GM10266 (cell line): ENCODE results near the gene GSTO2.

ENCODE experiments used
- DNase-seq: peaks from one replicate; pipeline ENCODE4 v3.0.0; 2012; ENCODE audit errors: extremely low spot score
- TF ChIP-seq, protein P1 (sequence below): IDR thresholded peaks from 2 replicates; pipeline ENCODE4 v1.5.1; 2012; ENCODE audit warnings: mild to moderate bottlenecking, low read depth; ENCODE audit not compliant: control insufficient read depth, insufficient read depth; ENCODE audit errors: missing control alignments

Gene GSTO2

DNA sequence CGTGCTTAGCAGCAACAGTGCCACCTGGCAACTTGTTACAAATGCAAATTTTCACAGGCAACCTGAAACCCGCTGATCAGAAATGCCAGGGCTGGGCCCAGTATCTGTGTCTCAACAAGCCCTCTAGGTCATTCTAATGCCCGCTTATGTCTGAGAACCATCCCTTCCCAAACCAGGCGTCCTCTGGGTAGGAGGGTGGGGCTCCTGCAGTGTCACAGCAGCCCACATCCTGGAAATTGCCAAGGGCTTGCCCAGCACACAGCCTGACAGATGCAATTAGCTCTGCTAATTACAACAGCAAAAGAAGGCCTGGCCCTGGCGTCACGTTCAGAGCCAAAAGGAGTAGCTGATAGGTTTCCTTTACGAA lies 53.4 kb downstream of the GSTO2 start:
- TF ChIP-seq, protein P1, sequence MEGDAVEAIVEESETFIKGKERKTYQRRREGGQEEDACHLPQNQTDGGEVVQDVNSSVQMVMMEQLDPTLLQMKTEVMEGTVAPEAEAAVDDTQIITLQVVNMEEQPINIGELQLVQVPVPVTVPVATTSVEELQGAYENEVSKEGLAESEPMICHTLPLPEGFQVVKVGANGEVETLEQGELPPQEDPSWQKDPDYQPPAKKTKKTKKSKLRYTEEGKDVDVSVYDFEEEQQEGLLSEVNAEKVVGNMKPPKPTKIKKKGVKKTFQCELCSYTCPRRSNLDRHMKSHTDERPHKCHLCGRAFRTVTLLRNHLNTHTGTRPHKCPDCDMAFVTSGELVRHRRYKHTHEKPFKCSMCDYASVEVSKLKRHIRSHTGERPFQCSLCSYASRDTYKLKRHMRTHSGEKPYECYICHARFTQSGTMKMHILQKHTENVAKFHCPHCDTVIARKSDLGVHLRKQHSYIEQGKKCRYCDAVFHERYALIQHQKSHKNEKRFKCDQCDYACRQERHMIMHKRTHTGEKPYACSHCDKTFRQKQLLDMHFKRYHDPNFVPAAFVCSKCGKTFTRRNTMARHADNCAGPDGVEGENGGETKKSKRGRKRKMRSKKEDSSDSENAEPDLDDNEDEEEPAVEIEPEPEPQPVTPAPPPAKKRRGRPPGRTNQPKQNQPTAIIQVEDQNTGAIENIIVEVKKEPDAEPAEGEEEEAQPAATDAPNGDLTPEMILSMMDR = no peak
- DNase-seq = no peak

DNA sequence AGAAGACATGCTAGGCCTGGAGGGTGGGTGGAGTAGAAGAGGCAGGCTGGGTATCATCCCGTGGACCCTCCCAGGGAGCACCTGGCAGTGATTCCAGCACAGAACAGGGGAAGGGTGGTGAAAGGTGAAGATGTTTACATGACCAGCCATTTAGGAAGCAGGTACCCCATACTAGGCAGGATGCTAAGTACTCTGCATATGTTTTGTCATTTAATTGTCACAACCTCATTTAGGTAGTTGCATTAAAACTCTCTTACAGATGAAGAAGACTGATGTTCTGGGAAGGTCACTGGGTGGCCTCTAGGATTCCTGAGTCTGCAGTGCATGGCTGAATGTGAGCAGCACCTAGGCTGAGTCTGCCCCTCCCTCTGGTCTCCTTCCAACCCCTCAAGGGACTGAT lies 54.1 kb downstream of the GSTO2 start:
- no peak for DNase-seq
- TF ChIP-seq, protein P1 = no peak

- DNase-seq = no peak
- TF ChIP-seq, protein P1 = no peak
Observed at GRCh38 chr10:104323760-104324201, 54.8 kb downstream of the GSTO2 start.

- no peak for DNase-seq
- TF ChIP-seq, protein P1 = no peak
Observed at GRCh38 chr10:104324221-104324686, 55.3 kb downstream of the GSTO2 start.

DNA sequence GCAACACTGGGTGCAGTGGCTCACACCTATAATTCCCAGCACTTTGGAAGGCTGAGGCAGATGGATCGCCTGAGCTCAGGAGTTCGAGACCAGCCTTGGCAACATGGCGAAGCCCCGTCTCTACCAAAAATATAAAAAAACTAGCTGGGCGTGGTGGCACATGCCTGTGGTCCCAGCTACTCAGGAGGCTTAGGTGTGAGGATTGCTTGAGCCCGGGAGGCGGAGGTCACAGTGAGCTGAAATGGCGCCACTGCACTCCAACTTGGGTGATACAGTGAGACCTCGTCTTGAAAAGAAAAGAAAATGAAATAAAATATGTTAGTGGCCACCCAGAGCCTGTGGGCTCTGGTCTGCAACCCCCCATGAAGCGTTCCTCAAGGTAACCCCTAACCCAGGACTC lies 55.9 kb downstream of the GSTO2 start:
- no peak for DNase-seq
- TF ChIP-seq, protein P1 = no peak

DNA sequence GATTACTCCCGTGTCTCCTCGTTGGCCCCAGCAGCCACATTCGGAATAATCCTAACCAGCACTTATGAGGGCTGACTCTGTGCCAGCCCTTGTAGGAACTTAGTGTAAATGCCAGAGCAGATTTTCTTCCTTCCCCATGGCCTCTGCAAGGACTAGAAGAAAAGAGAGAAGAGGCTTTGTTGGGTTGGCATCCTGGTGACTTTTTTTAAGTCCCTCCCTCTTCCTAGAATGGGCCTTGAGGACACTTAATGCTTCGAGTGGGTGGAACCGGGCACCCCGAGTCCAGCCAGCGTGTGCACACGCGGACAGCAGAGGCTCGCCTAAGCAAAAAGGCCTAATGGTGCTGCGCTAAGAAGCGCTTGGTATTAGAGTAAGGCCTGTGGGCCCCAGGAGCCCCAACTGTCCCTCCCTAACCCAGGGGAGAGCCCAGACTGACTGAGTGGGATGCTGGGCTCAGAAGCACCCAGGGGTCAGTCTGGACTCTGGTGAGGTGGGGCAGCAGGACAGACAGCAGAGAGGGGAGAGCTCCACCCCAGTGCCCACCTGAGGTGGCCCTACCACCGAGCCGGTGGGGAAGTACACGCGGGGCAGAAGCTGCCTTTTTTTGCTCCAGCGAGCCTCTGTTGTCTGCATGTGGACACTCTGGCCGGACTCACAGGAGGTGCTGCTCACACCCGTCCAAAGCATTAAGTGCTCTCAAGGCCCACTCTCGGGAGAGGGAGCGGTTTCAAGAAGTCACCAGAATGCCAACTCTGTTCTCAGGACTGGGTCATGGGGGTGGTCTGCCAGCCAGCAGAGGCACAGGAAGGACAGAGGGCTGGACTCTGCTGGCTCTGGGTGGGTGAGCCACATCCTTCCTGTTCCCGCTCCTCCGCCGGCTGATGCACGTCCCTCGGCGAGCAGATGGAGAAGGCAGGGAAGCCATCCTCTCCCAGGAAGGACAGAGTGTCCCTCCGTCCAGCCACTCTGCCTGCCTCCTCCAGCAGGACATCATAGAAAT lies 56.8 kb downstream of the GSTO2 start:
- no peak for DNase-seq
- TF ChIP-seq, protein P1 = no peak
